ENCODE data around the gene ELOVL5.

The ELOVL5 gene

GRCh38 chr6:53258076-53258773 lies 90.5 kb downstream of the ELOVL5 start:
- H3K4me3 ChIP-seq (ENCODE audit: low read depth, low read length): no peak overlapping the region
- DNase-seq (ENCODE audit: low read depth): no peak

GRCh38 chr6:53257533-53257932 lies 91.2 kb downstream of the ELOVL5 start:
- DNase-seq (ENCODE audit: low read depth): no peak
- no peak overlapping the region for H3K4me3 ChIP-seq (ENCODE audit: low read depth, low read length)

- DNase-seq (ENCODE audit: low read depth): no peak
- H3K4me3 ChIP-seq (ENCODE audit: low read depth, low read length): no peak overlapping the region
Measured at GRCh38 chr6:53257001-53257400, 91.7 kb downstream of the ELOVL5 start.

GRCh38 chr6:53252177-53252692 lies 96.5 kb downstream of the ELOVL5 start:
- DNase-seq (ENCODE audit: low read depth): no peak
- H3K4me3 ChIP-seq (ENCODE audit: low read depth, low read length): no peak overlapping the region

- DNase-seq (ENCODE audit: low read depth): no peak
- no peak overlapping the region for H3K4me3 ChIP-seq (ENCODE audit: low read depth, low read length)
Measured at GRCh38 chr6:53251033-53251672, 97.6 kb downstream of the ELOVL5 start.

- peak; percentile 64 for DNase-seq (ENCODE audit: low read depth)
Measured at GRCh38 chr6:53250176-53251032, 98.3 kb downstream of the ELOVL5 start.

GRCh38 chr6:53246924-53247323 lies 101.8 kb downstream of the ELOVL5 start:
- DNase-seq (ENCODE audit: low read depth): no peak
- H3K4me3 ChIP-seq (ENCODE audit: low read depth, low read length): no peak overlapping the region

More at GRCh38 chr6:53250176-53251032, 98.3 kb downstream of the ELOVL5 start:
- H3K4me3 ChIP-seq (ENCODE audit: low read depth, low read length): no peak overlapping the region

- H3K4me3 ChIP-seq (ENCODE audit: low read depth, low read length): no peak overlapping the region
- no peak for DNase-seq (ENCODE audit: low read depth)
Measured at GRCh38 chr6:53244958-53245357, 103.8 kb downstream of the ELOVL5 start.

GRCh38 chr6:53244399-53244931 lies 104.3 kb downstream of the ELOVL5 start:
- DNase-seq (ENCODE audit: low read depth): no peak
- H3K4me3 ChIP-seq (ENCODE audit: low read depth, low read length): no peak overlapping the region

- no peak for DNase-seq (ENCODE audit: low read depth)
- no peak overlapping the region for H3K4me3 ChIP-seq (ENCODE audit: low read depth, low read length)
Measured at GRCh38 chr6:53241938-53242337, 106.8 kb downstream of the ELOVL5 start.

GRCh38 chr6:53240761-53241160 lies 108.0 kb downstream of the ELOVL5 start:
- DNase-seq (ENCODE audit: low read depth): no peak
- H3K4me3 ChIP-seq (ENCODE audit: low read depth, low read length): no peak overlapping the region

- no peak for DNase-seq (ENCODE audit: low read depth)
- no peak overlapping the region for H3K4me3 ChIP-seq (ENCODE audit: low read depth, low read length)
Measured at GRCh38 chr6:53240139-53240538, 108.6 kb downstream of the ELOVL5 start.

GRCh38 chr6:53239526-53239925 lies 109.2 kb downstream of the ELOVL5 start:
- H3K4me3 ChIP-seq (ENCODE audit: low read depth, low read length): no peak overlapping the region
- DNase-seq (ENCODE audit: low read depth): no peak

GRCh38 chr6:53238311-53238710 lies 110.4 kb downstream of the ELOVL5 start:
- DNase-seq (ENCODE audit: low read depth): no peak
- H3K4me3 ChIP-seq (ENCODE audit: low read depth, low read length): no peak overlapping the region

GRCh38 chr6:53236241-53236640 lies 112.5 kb downstream of the ELOVL5 start:
- DNase-seq (ENCODE audit: low read depth): no peak
- no peak overlapping the region for H3K4me3 ChIP-seq (ENCODE audit: low read depth, low read length)

- no peak for DNase-seq (ENCODE audit: low read depth)
- no peak overlapping the region for H3K4me3 ChIP-seq (ENCODE audit: low read depth, low read length)
Measured at GRCh38 chr6:53235508-53235907, 113.2 kb downstream of the ELOVL5 start.

GRCh38 chr6:53233309-53233708 lies 115.4 kb downstream of the ELOVL5 start:
- no peak overlapping the region for H3K4me3 ChIP-seq (ENCODE audit: low read depth, low read length)
- DNase-seq (ENCODE audit: low read depth): no peak

- DNase-seq (ENCODE audit: low read depth): peak; percentile 6
- no peak overlapping the region for H3K4me3 ChIP-seq (ENCODE audit: low read depth, low read length)
Measured at GRCh38 chr6:53230775-53231467, 117.8 kb downstream of the ELOVL5 start.

- H3K4me3 ChIP-seq (ENCODE audit: low read depth, low read length): no peak overlapping the region
- DNase-seq (ENCODE audit: low read depth): no peak
Measured at GRCh38 chr6:53227847-53228246, 120.9 kb downstream of the ELOVL5 start.
